KOPT-K1 (cell line): ENCODE results near the gene CIAO2B.
"Not testable (repeated sequence)": the region's sequence is repeated elsewhere in the genome, so short reads cannot be mapped to it uniquely, and the experiment has no call there.

Source experiments
- H3K27ac ChIP-seq: fragments of 200-600 bp; sonication (generic); 2 replicates; pipeline ENCODE4 v1.5.1; 2016; ENCODE audit warnings: antibody characterized with exemption, mild to moderate bottlenecking, low read depth, low read length; ENCODE audit not compliant: poor library complexity, severe bottlenecking
- H3K36me3 ChIP-seq: fragments of 200-600 bp; sonication (generic); 2 replicates; pipeline ENCODE4 v1.5.1; 2017; ENCODE audit warnings: antibody characterized with exemption, mild to moderate bottlenecking, low read length, moderate library complexity; ENCODE audit not compliant: insufficient read depth
- H3K9me3 ChIP-seq: fragments of 200-600 bp; sonication (generic); 2 replicates; pipeline ENCODE4 v1.5.1; 2017; ENCODE audit warnings: antibody characterized with exemption, low read length, mild to moderate bottlenecking; ENCODE audit not compliant: insufficient read depth, poor library complexity, severe bottlenecking

CIAO2B gene

GRCh38 chr16:66934138-66934838 is at the start of gene CIAO2B:
Gene CIAO2B, minus strand, starts transcription at chr16:66934402. Its CDS starts 38 bp downstream, at chr16:66934364.
- peak within 1 kb of the TSS; percentile 89 for H3K27ac ChIP-seq
- peaks cover 42% of the 10 kb centered on the region for H3K36me3 ChIP-seq
- no peaks in the 10 kb centered on the region for H3K9me3 ChIP-seq

GRCh38 chr16:66983033-66983432 is 48.8 kb upstream of the CIAO2B start:
- no peaks in the 10 kb centered on the region for H3K36me3 ChIP-seq
- no peak overlapping the region for H3K27ac ChIP-seq
- no peaks in the 10 kb centered on the region for H3K9me3 ChIP-seq

GRCh38 chr16:66979011-66979717 is 45.0 kb upstream of the CIAO2B start:
- Histone ChIP-seq H3K9me3 (no peaks in the 10 kb centered on the region), H3K27ac (no peak overlapping the region), H3K36me3 (no peaks in the 10 kb centered on the region)

GRCh38 chr16:66977341-66978113 is 43.3 kb upstream of the CIAO2B start:
- H3K27ac ChIP-seq: no peak overlapping the region
- no peaks in the 10 kb centered on the region for H3K9me3 ChIP-seq
- no peaks in the 10 kb centered on the region for H3K36me3 ChIP-seq

- H3K9me3 ChIP-seq: no peaks in the 10 kb centered on the region
- H3K27ac ChIP-seq: no peak overlapping the region
- no peaks in the 10 kb centered on the region for H3K36me3 ChIP-seq
Observed at GRCh38 chr16:66976746-66977145, 42.5 kb upstream of the CIAO2B start.

- no peaks in the 10 kb centered on the region for H3K9me3 ChIP-seq
- no peaks in the 10 kb centered on the region for H3K36me3 ChIP-seq
- H3K27ac ChIP-seq: no peak overlapping the region
Observed at GRCh38 chr16:66975302-66975893, 41.2 kb upstream of the CIAO2B start.

GRCh38 chr16:66974932-66975246 is 40.7 kb upstream of the CIAO2B start:
- not testable (repeated sequence) for H3K9me3 ChIP-seq, H3K36me3 ChIP-seq, H3K27ac ChIP-seq

GRCh38 chr16:66974156-66974931 is 40.1 kb upstream of the CIAO2B start:
- H3K27ac ChIP-seq, H3K9me3 ChIP-seq, H3K36me3 ChIP-seq: not testable (repeated sequence)

DNA sequence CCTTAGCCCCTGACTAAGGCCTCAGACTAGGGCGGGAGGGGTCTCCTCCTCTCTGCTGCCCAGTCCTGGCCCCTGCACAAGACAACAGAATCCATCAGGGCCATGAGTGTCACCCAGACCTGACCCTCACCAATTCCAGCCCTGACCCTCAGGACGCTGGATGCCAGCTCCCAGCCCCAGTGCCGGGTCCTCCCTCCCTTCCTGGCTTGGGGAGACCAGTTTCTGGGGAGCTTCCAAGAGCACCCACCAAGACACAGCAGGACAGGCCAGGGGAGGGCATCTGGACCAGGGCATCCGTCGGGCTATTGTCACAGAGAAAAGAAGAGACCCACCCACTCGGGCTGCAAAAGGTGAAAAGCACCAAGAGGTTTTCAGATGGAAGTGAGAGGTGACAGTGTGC is 39.5 kb upstream of the CIAO2B start:
- no peaks in the 10 kb centered on the region for H3K9me3 ChIP-seq
- no peak overlapping the region for H3K27ac ChIP-seq
- H3K36me3 ChIP-seq: no peaks in the 10 kb centered on the region

GRCh38 chr16:66972983-66973382 is 38.8 kb upstream of the CIAO2B start:
- no peaks in the 10 kb centered on the region for H3K36me3 ChIP-seq
- H3K9me3 ChIP-seq: no peaks in the 10 kb centered on the region
- H3K27ac ChIP-seq: no peak overlapping the region

- H3K36me3 ChIP-seq: peaks cover 3% of the 10 kb centered on the region; the same call in 1 of the 2 replicates
- no peak overlapping the region for H3K27ac ChIP-seq
- no peaks in the 10 kb centered on the region for H3K9me3 ChIP-seq
Observed at GRCh38 chr16:66970775-66971720, 36.8 kb upstream of the CIAO2B start.

DNA sequence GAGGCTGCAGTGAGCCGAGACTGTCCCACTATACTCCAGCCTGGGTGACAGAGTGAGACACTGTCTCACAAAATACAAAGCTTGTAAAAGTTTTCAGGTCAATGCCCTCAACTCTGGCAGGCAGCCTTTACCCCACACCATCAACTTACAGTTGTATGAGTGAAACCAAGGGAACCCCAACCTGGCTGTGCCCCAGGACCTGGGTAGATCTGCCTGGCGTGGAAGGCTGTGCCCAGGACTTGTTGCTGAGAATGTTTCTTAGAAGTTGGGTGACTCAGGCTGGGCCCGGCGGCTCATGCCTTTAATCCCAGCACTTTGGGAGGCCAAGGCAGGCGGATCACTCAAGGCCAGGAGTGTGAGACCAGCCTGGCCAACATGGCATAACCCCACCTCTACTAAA is 34.6 kb upstream of the CIAO2B start:
- Histone ChIP-seq H3K9me3 (no peaks in the 10 kb centered on the region), H3K36me3 (peaks cover 8% of the 10 kb centered on the region; the same call in 1 of the 2 replicates), H3K27ac (no peak overlapping the region)

DNA sequence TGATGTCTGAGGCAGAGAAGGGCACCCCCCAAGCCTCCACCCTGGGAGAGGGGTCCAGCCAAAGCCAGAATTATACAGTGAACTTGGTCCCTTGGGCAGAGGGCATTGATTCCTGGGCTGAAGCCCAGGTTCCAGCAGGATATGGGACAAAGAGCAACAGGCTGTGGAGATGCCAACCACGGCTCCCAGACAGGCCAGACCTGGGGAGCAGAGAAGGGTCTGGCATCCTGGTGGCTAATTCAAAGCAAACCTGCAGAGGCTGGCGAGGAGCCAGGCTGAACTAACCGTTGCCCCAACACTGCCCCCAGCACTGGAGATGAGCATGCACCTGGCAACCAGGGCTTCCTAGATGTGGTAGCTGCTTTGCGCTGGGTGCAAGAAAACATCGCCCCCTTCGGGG is 29.8 kb upstream of the CIAO2B start:
- no peaks in the 10 kb centered on the region for H3K9me3 ChIP-seq
- peaks cover 8% of the 10 kb centered on the region; the same call in 1 of the 2 replicates for H3K36me3 ChIP-seq
- H3K27ac ChIP-seq: no peak overlapping the region

DNA sequence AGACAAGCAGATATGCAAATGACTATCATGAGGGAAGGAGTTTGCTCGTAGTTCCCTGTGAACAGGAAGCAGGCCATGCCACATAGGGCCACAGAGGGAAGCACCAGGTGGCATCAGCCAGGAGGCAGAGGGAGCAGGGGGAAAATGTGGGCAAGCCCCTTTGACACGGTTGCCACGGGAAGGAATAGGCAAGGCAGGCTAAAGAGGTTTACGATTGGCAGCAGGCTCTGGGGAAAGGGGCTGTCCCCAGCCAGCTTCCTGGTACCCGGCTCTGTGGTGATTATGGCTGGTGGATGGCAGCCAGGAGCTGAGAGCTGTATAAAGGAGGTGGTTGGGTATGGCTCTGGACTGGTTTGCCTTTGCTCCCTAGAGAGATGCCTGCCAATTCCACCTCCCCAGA is 27.7 kb upstream of the CIAO2B start:
- peaks cover 4% of the 10 kb centered on the region; the same call in 1 of the 2 replicates for H3K36me3 ChIP-seq
- H3K9me3 ChIP-seq: no peaks in the 10 kb centered on the region
- H3K27ac ChIP-seq: peak overlapping the region; percentile 39
